ACHN (cell line): ENCODE measurements around the gene RPS3A.
A peak's percentile ranks its signal among the peaks of the same experiment; 100 is the strongest.
"Not testable (repeated sequence)": the region's sequence is repeated elsewhere in the genome, so short reads cannot be mapped to it uniquely, and the experiment has no call there.

ENCODE experiments used
- DNase-seq: peaks from one replicate; pipeline ENCODE4 v3.0.0-alpha.2; 2015
- in situ Hi-C: cut with HindIII; loops from 2 replicates; pipeline ENCODE4 v1.10.0; 2017; ENCODE audit warnings: low sequenced_read_pairs, low pct_ligation_motif_present, low pct_unique_long_range_greater_than_20kb

The RPS3A gene

DNA sequence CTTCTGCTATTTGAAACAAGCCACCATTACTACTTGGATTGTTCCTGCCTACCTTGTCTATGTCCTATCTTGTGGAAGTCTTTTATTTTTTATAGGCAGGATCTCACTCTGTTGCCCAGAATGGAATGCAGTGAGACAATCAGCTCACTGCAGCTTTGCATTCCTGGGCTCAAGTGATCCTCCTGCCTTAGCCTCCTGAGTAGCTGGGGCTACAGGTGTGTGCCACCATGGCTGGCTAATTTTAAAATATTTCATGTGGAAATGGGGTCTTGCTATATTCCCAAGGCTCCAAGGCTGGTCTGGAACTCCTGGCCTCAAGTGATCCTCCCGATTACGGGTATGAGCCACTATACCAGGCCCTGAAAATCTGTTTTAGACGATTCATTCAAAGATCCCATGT is 7.6 kb downstream of the RPS3A start:
- in situ Hi-C loops = no loop called here
- no peak for DNase-seq

DNA sequence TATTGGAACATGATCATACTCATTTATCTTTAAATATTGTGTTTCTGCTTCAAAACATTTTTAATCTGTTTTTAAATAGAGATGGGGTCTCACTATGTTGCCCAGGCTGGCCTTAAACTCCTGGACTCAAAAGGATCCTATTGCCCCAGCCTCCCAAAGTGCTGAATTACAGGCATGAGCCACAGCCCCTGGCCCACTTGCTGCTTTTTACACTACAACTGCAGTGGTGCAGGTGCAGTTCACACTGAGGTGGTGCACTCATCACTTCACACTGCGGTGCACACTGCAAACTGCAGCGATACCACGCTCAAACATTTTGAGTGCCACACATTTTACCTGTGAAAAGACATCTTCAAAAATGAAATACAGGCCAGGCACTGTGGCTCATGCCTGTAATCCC is 10.8 kb downstream of the RPS3A start:
- in situ Hi-C loops = no loop called here
- no peak for DNase-seq

DNA sequence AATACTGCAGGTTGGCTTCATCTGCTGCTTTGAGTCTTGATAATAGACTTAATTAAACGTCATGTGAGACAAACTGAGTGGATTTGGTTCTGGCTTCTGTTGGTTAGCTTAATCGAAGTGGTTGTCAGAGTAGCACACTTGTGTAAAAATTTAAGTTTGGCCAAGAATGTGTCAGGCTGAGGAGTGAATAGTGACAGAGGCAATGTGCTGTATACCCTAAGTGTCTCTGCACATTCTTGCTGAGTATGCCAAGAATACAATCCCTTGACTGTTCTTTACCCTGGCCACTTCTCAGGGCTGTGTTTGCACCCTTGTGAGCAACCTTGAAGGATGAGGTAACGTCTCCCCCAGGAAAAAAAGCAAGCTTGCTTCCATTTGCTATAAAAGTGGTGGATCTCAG is 14.9 kb downstream of the RPS3A start:
- in situ Hi-C loops = no loop called here
- DNase-seq = no peak

- no peak for DNase-seq
- in situ Hi-C loops = no loop called here
Measured at GRCh38 chr4:151114986-151115385, 15.6 kb downstream of the RPS3A start.

- in situ Hi-C loops = no loop called here
- DNase-seq = peak; percentile 67
Measured at GRCh38 chr4:151117371-151117962, 18.0 kb downstream of the RPS3A start.

DNA sequence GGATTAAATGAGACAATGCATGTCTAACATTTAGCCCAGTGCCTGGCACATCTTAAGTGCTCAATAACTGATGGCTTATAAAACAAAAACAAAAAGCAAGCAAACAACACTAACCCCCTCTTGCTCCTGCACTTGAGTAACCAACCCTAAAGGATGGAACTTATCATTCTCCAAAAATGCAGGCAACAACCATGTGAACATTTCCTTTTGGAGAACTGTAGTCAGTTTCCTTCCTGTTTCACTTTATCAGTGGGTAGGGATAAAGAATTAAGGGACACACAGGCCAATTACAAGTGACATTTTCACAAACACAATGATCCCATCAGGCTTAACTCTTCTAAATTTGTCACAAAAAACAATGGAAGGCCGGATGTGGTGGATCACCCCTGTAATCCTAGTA is 30.4 kb downstream of the RPS3A start:
- in situ Hi-C loops = no loop called here
- no peak for DNase-seq

- DNase-seq = no peak
- in situ Hi-C loops = no loop called here
Measured at GRCh38 chr4:151133311-151133710, 33.9 kb downstream of the RPS3A start.

DNA sequence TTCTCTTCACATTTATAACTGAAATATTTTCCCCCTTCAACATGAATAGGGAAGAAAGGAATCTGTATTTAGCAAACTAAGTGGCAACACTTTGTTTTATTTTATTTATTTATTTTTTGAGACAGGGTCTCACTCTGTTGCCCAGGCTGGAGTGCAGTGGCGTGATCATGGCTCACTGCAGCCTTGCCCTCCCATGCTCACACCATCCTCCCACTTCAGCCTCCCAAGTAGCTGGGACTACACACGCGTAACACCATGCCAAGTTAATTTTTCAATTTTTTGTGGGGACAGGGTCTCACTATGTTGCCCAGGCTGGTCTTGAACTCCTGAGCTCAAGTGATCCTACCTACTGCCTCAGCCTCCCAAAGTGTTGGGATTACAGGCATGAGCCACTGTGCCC is 36.6 kb downstream of the RPS3A start:
- in situ Hi-C loops, DNase-seq: not testable (repeated sequence)

DNA sequence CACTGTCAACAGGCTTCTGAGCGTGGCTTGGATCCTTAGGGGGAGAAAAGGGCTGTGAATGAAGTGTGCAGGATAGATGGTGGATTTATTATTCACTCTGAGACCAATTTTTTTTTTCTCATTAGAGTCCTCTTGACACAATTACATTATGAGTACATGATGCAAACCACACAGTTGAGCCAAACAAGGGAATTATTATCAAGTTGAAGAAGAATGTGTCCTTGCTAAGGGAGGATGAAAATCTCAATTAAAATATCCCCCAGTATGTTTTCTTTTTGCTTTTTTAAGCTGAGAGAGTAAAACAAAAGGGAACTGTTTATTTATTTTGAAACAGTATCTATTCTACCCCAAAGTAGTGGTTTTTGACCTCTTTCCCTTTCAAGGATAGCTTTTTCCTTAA is 40.4 kb downstream of the RPS3A start:
- no peak for DNase-seq
- in situ Hi-C loops = no loop called here

GRCh38 chr4:151142758-151143157 is 43.3 kb downstream of the RPS3A start:
- no peak for DNase-seq
- in situ Hi-C loops = no loop called here

DNA sequence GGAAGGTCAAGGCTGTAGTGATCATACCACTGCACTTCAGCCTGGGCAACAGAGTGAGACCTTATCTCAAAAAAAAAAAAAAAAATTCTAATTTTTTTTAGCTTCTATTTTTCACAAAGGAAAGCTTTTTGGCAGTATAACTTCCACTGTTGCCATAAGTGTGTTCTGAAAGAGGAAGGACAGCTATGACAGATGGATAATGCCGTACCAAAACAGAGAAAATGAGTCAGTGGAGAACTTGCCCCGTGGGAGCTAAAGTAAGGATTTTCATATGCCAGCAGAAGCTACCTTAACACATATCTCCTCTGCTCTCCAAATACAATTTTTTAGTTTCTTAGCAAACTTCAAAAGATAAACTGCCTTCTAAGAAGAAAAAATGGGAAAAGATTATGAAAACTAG is 43.7 kb downstream of the RPS3A start:
- in situ Hi-C loops = no loop called here
- DNase-seq = no peak

DNA sequence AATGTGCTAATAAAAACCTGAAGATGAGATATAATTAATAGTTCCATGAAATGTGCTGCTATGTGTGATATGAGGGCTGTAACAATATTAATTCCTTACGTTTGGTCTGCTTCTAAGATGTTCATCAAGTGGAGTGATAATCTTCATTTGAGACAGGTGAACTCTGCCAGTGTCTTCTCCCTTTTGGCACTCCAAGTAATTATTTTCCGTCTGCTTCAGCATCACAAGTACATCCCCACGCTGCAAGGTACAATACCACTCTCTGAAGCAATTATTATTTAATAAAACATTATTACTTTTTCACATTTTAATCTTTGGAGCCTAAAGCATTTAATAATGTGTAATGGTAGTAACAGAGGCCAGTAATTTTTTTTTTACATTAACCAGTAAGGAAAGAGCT is 44.4 kb downstream of the RPS3A start:
- in situ Hi-C loops = no loop called here
- no peak for DNase-seq

- no peak for DNase-seq
- in situ Hi-C loops = no loop called here
Measured at GRCh38 chr4:151144329-151145072, 45.1 kb downstream of the RPS3A start.

DNA sequence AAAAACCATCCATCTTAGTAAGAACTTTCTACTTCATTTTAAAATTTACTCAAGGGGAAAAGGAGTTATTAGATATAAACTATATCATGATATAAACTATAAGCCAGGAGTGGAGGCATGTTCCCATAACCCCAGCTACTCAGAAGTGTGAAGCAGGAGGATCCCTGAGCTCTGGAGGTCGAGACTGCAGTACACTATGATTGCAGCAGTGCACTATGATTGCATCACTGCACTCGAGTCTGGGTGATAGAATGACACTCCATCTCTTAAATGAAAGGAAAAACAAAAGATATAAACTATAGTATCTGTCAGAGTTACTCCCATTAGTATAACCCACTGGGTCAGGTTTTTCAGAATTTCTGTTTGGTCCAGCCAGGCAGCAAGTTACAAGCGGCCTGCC is 47.6 kb downstream of the RPS3A start:
- DNase-seq = no peak
- in situ Hi-C loops = no loop called here

DNA sequence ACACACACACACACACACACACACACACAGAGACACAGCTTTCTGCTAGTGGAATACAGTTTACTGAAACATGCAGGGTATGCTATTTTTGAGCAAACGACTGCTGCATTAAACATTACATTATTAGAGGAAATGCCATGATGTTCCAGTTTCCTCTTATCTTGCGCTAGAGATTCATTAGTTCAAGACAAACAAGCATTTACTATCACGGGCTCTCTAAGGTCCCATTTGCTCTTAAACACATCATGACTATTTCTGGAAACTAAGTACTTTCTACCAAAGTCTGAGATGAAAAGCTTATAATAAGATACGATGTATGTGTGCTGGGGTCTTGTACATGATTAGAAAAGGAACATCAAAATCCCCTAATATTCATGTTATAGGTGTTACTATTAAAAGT is 48.8 kb downstream of the RPS3A start:
- in situ Hi-C loops = no loop called here
- DNase-seq = no peak

DNA sequence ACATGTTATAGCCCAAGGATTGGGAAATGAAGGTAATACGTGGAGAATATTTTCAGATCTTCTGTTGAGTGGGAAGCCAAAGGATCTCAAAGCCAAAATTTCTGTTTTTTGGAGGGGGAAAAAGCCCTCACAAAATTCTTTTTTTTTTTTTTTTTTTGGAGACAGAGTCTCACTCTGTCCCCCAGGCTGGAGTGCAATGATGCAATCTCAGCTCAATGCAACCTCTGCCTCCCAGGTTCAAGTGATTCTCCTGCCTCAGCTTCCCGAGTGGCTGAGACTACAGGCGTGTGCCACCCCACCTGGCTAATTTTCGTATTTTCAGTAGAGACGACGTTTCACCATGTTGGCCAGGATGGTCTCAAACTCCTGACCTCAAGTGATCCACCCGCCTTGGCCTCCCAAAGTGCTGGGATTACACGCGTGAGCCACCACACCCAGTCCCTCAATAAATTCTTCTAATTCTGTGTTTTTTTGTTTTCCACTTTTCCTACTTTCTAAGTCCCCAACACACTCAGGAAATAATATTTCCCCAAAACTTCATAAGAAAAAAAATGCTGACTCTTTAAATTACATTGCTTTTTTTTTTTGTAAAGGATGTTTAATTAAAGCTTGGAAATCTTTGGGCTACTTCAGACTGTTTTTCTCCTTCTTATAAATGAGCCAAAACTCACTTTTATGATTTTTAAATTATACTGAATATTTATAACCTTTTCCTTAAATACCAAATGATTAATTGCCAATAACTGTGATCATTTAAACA is 51.6 kb downstream of the RPS3A start:
- no peak for DNase-seq
- in situ Hi-C loops = no loop called here

- no peak for DNase-seq
- in situ Hi-C loops = no loop called here
Measured at GRCh38 chr4:151152028-151152427, 52.6 kb downstream of the RPS3A start.

DNA sequence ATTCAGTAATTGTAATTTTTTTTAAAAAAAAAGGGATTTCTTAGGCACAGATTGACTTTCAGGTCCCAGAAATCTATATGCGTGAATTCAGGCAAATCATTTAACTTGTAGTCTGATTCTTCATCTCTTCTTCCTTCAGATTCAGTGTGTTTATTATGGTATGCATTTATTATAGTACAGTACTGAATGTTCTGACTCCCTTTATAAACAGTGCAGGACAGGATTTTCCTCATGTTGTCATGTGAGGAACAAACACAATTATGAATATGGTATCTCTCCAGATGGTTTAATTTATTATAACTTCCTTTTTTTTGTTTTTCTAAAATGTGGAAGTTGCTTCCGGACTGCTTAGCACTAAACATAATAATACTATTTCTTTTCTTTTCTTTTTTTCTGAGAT is 54.2 kb downstream of the RPS3A start:
- in situ Hi-C loops = no loop called here
- DNase-seq = no peak
